ENCODE measurements around the gene MRPL57. TPM values are rescaled to one million over a fixed set of nuclear protein-coding genes. Genes with fewer than 3 reads are reported as not detected.
"Not testable (repeated sequence)": the region's sequence is repeated elsewhere in the genome, so short reads cannot be mapped to it uniquely, and the experiment has no call there.

Gene MRPL57
- total RNA-seq, 1 donor from 2014 or later = 27.5 TPM

- H3K27me3 Mint-ChIP-seq (ENCODE audit: low read depth) = no peaks in the 10 kb centered on the region
- no peak overlapping the region for H3K4me3 Mint-ChIP-seq
- DNase-seq (ENCODE audit: low read depth, low spot score) = no peak
- TF ChIP-seq CTCF (conservative IDR thresholded peaks at IDR 0.05) = no peak
- H3K9me3 Mint-ChIP-seq = no peaks in the 10 kb centered on the region
- peaks cover 15% of the 10 kb centered on the region for H3K36me3 Mint-ChIP-seq (ENCODE audit: low read depth)
- H3K4me1 Mint-ChIP-seq = peaks cover 5% of the 10 kb centered on the region
- no peak overlapping the region for H3K27ac Mint-ChIP-seq (ENCODE audit: unreplicated experiment)
Observed at GRCh38 chr13:21149568-21149967, 26.9 kb upstream of the MRPL57 start.

- Mint-ChIP-seq H3K4me3 (no peak overlapping the region), H3K9me3 (no peaks in the 10 kb centered on the region), H3K36me3 (ENCODE audit: low read depth) (peaks cover 18% of the 10 kb centered on the region), H3K27me3 (ENCODE audit: low read depth) (no peaks in the 10 kb centered on the region), H3K27ac (ENCODE audit: unreplicated experiment) (no peak overlapping the region), H3K4me1 (peaks cover 5% of the 10 kb centered on the region)
- DNase-seq (ENCODE audit: low read depth, low spot score) = no peak
- TF ChIP-seq CTCF (conservative IDR thresholded peaks at IDR 0.05) = no peak
Observed at GRCh38 chr13:21150013-21150412, 26.4 kb upstream of the MRPL57 start.

GRCh38 chr13:21152251-21152899 is 24.1 kb upstream of the MRPL57 start:
- no peak for TF ChIP-seq CTCF (conservative IDR thresholded peaks at IDR 0.05)
- Mint-ChIP-seq H3K27ac (ENCODE audit: unreplicated experiment) (peak overlapping the region; percentile 44), H3K4me3 (no peak overlapping the region), H3K36me3 (ENCODE audit: low read depth) (peaks cover 18% of the 10 kb centered on the region), H3K9me3 (no peaks in the 10 kb centered on the region), H3K27me3 (ENCODE audit: low read depth) (no peaks in the 10 kb centered on the region), H3K4me1 (peaks cover 5% of the 10 kb centered on the region)
- DNase-seq (ENCODE audit: low read depth, low spot score) = no peak

GRCh38 chr13:21164631-21165030 is 11.8 kb upstream of the MRPL57 start:
- no peak for TF ChIP-seq CTCF (conservative IDR thresholded peaks at IDR 0.05)

GRCh38 chr13:21165606-21166005 is 10.9 kb upstream of the MRPL57 start:
- H3K36me3 Mint-ChIP-seq (ENCODE audit: low read depth); H3K9me3 Mint-ChIP-seq; DNase-seq (ENCODE audit: low read depth, low spot score); H3K27ac Mint-ChIP-seq (ENCODE audit: unreplicated experiment); H3K4me1 Mint-ChIP-seq; H3K4me3 Mint-ChIP-seq; H3K27me3 Mint-ChIP-seq (ENCODE audit: low read depth): not testable (repeated sequence)

More at GRCh38 chr13:21164631-21165030, 11.8 kb upstream of the MRPL57 start:
- H3K4me1 Mint-ChIP-seq = no peaks in the 10 kb centered on the region
- DNase-seq (ENCODE audit: low read depth, low spot score) = no peak
- peak overlapping the region; percentile 43 for H3K27ac Mint-ChIP-seq (ENCODE audit: unreplicated experiment)
- H3K36me3 Mint-ChIP-seq (ENCODE audit: low read depth) = no peaks in the 10 kb centered on the region
- H3K27me3 Mint-ChIP-seq (ENCODE audit: low read depth) = no peaks in the 10 kb centered on the region
- no peaks in the 10 kb centered on the region for H3K9me3 Mint-ChIP-seq
- no peak overlapping the region for H3K4me3 Mint-ChIP-seq

GRCh38 chr13:21171420-21171819 is 5.0 kb upstream of the MRPL57 start:
- no peak for TF ChIP-seq CTCF (conservative IDR thresholded peaks at IDR 0.05)
- no peaks in the 10 kb centered on the region for H3K9me3 Mint-ChIP-seq
- H3K4me3 Mint-ChIP-seq = no peak overlapping the region
- H3K4me1 Mint-ChIP-seq = peaks cover 7% of the 10 kb centered on the region
- no peak overlapping the region for H3K27ac Mint-ChIP-seq (ENCODE audit: unreplicated experiment)
- DNase-seq (ENCODE audit: low read depth, low spot score) = no peak
- no peaks in the 10 kb centered on the region for H3K36me3 Mint-ChIP-seq (ENCODE audit: low read depth)
- no peaks in the 10 kb centered on the region for H3K27me3 Mint-ChIP-seq (ENCODE audit: low read depth)

GRCh38 chr13:21173767-21174166 is 2.7 kb upstream of the MRPL57 start:
- Mint-ChIP-seq H3K4me3 (peak overlapping the region; percentile 52), H3K4me1 (peaks cover 19% of the 10 kb centered on the region)
- H3K9me3 Mint-ChIP-seq; H3K27ac Mint-ChIP-seq (ENCODE audit: unreplicated experiment); DNase-seq (ENCODE audit: low read depth, low spot score); H3K36me3 Mint-ChIP-seq (ENCODE audit: low read depth); H3K27me3 Mint-ChIP-seq (ENCODE audit: low read depth): not testable (repeated sequence)
